NK-92 (cell line): ENCODE data around the gene NUCKS1.
"Not testable (repeated sequence)": the region's sequence is repeated elsewhere in the genome, so short reads cannot be mapped to it uniquely, and the experiment has no call there.

Experiments used
- DNase-seq: peaks from one replicate; lab custom pipeline; 2025; ENCODE audit not compliant: unreplicated experiment; lab: John Stamatoyannopoulos, UW

The NUCKS1 gene

DNA sequence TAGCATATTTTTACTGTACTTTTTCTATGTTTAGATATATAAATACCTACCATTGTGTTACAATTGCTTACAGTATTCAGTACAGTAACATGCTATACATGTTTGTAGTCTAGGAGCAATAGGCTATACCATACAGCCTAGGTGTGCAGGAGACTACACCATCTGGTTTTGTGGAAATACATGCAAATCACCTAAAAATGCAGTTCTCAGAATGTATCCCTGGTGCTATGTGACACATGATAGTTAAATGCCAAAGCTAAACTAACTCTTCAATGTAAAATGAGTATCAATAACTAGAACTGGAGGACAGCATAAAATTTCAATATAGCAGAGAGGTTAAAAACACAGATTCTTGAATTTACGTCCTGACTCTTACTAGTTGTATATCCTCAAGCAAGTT lies 14.8 kb downstream of the NUCKS1 start:
- DNase-seq = no peak

DNA sequence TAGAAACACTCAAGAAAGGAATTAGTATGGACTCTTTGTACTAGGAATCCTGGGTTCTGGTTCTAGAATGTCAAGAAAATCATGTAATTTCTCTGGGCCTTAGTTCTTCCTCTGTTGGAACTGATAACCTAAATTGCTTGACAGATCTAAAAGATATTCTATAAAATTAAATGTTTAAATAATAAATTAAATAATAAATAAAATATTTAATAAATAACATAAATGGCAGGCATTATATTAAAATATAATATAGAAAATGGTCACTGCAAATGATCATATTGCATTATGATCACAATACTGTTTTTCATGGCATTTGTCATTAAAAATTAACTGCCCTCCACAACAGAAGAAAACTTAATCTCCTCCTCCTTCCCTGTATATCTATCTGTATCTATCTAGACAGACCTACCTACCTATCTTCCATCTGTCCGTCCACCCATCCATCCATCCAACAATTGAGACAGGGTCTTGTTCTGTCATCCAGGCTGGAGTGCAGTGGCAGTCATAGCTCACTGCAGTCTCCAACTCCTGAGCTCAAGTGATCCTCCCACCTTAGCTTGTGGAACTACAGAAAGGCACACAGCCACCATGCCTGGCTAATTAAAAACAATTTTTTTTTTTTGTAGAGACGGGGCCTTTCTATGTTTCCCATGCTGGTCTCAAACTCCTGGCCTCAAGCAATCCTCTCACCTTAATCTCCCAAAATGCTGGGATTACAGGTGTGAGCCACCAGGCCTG lies 16.4 kb downstream of the NUCKS1 start:
- DNase-seq = no peak

DNA sequence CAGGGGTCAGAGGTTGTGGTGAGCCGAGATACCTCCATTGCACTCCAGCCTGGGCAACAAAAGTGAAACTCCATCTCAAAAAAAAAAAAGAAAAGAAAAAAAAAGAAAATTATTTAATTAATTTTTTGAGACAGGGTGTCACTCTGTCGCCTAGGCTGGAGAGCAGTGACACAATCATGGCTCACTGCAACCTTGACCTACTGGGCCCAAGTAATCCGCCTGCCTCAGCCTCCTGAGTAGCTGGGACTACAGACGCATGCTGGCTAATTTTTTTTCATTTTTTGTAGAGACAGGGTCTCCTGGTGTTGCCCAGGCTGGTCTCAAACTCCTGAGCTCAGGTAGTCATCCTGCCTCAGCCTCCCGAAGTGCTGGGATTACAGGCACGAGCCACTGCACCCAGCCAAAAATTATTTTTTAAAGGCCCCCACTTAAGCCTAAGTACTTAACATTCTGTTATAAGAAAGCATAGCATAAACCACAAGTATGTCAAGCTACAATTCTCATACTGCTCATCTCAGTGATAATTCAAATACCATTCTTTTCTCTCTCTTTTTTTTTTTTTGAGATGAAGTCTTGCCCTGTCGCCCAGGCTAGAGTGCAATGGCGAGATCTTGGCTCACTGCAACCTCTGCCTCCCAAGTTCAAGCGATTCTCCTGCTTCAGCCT lies 19.9 kb downstream of the NUCKS1 start:
- no peak for DNase-seq

DNA sequence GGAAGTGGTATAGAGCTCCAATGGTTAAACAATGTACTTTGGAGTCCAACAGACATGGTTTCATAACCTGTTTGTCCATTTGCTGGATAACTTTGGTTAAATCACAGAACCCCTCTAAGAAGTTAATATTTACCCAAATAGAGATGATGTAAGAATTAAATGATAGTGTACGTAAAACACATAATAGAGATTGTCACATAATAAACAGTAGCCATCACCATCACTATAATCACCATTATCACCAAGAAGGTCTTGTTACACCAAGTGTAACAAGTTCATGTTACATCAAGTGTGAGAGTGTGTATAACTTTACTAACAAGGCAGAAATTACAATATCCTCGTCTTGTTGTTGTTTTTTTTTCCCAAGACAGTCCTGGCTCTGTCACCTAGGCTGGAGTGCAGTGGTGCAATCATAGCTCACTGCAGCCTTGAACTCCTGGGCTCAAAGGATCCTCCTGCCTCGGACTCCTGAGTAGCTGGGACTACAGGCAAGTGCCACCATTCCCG lies 23.3 kb downstream of the NUCKS1 start:
- DNase-seq = no peak

DNA sequence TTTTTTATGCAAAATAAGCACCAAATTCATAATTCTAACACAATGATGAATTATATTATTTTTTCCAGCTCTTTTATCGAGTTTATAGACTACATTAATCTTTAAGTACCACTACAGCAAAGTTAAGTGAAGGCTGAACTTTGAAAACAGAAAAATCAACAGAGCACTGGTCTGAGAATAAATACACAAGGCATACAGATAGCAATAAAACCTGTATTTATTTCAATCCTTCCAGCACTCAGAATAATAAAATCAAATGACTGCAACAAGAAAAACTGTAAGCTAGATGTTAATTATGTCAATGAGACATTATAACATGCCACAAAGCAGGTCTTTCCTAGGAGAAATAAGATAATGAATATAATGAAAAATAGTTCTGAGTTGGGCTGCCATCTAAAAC lies 24.5 kb downstream of the NUCKS1 start:
- no peak for DNase-seq

DNA sequence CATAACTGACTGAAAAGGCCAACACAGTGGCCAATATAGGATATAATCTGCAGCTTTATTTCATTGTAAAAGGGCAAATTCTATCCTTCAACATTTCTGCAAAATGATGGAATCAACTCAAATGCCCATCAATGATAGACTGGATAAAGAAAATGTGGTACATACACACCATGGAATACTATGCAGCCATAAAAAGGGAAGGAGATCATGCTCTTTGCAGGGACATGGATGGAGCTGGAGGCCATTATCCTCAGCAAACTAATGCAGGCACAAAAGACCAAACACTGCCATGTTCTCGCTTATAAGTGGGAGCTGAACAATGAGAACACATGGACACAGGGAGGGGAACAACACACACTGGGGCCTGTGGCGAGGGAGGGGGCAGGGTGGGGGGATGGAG lies 29.2 kb downstream of the NUCKS1 start:
- not testable (repeated sequence) for DNase-seq

DNA sequence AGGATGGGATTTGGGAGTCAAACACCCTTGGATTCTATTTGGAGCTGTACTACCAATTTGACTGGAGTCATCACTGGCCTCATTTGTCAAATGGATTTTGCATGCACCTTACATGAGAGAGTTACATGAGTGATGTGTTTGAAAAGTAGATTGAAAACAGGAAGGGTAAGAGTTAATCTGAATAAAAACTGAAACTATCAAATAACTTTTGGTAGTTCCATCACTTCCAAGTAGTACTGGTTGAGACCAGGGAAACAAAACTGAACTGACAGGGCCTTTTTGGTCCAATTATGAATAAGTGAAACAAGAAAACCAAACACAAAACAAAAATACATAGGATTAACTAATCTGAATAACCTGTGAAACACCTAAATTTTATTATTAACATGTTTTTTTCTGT lies 30.2 kb downstream of the NUCKS1 start:
- DNase-seq = no peak

DNA sequence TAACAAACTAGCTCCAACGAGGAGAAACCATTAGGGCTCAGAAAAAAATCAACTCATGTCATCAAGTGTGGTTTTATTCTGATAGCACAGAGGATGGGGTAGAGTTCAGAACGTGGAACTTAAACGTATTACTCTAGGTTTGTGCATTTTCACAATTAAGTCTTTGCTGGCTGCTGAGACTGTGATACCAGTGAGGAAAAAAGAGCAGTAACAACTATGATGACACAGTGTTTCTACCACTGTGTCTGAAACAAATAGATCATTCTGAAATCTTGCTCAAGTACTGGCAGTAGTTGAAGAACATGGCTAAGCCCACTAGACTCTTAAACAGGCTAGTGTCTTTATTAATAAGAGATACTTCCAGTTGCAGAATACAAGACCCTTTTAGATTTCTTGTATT lies 31.0 kb downstream of the NUCKS1 start:
- no peak for DNase-seq

DNA sequence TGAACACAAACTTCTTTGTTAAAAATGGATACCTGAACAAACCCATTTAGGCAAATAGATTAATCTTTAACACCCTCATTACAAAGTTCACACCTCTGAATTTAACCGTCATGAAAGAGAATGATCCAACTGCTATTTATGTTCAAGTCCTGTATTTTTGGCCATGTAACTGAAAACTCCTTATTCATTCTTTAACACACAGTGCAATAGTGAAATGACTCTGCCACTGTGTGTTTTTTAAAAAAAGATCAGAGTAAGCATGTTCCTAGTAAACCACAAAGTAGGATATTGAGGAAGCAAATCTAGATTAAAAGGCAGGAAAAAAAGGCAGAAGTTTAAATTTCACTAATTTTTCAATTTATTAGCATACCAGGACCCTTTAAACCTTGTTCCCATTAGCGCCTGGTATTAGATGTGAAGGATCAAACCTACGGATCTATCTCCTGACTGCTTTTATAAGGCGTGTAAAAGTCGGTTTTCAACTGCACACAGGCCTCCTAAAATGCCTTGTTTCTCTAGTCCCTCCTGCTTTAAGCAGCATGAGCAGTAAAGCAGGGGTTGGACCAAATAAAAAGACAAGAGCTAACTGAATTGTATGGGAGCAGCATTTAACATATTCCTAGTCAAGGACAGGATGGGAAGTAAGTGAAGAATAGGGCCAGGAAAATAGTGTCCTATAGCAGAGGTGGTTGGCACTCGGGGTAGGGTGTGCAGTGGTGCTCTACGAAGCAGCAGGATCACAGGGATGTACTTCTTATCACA lies 33.4 kb downstream of the NUCKS1 start:
- no peak for DNase-seq

DNA sequence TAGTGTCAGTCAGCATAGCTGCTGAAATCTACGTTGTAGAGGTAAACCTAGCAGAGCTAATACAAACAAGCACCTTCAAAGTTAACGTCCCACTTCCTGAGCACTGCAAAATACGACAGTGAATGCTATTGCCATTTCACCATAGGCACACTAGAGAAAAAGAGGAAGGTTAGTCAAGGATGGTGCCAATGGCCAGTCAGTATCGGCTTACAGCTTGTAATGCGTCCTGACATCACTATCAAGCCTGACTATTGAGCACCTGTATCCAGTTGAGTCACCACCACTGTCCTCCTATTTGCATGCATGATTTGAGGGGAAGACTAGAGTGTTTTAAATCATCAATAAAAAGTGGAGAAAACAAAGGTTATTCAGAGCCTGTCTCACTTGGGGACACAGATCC lies 34.4 kb downstream of the NUCKS1 start:
- no peak for DNase-seq

DNA sequence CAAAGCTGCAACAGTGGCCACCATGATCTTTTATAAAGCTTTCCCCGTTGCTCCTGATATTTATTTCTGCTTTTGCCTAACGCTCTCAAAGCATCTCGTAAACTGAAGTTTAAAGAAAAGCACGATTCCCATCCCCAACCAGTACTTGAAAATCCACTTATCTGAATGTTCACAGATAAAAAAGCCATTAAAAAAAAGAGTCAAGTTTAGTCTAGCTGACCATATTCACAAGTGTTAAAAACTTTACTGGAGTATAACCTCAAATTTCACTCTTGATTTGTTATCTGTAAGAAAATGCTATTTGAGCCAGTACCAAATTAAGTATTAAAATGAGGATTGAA lies 35.1 kb downstream of the NUCKS1 start:
- DNase-seq = no peak

DNA sequence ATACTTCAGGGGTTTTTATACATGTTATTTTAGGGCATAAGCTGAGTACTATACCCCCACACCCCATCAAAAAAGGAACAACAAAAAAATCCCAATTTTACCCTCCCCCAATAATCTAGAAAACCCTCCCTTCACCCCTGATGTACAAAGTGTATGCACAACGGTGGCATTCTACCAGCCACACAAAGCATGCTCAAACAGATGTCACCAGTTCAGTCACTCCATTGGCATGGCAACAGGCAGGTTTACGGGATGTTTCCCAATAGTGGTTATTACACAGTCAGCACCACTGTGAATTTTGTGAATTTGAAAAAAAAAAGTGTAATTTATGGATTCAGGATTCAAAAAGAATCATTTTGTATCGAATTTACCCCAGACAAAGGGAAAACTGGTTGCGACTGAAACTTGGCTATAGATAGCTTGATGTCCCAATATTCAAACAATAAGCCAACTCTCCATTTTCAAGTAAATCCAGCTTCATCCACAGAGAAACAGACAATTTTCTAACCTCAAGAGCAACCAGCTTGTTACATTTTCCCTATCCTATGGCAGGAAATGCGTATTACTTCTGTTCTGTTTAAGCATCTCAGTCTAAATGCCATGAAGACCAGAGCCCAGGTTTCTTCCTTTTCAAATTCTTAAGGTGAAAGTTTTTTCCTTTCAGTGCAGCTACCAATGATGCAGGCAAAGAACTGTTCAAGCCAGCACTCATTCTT lies 35.6 kb downstream of the NUCKS1 start:
- DNase-seq = no peak

DNA sequence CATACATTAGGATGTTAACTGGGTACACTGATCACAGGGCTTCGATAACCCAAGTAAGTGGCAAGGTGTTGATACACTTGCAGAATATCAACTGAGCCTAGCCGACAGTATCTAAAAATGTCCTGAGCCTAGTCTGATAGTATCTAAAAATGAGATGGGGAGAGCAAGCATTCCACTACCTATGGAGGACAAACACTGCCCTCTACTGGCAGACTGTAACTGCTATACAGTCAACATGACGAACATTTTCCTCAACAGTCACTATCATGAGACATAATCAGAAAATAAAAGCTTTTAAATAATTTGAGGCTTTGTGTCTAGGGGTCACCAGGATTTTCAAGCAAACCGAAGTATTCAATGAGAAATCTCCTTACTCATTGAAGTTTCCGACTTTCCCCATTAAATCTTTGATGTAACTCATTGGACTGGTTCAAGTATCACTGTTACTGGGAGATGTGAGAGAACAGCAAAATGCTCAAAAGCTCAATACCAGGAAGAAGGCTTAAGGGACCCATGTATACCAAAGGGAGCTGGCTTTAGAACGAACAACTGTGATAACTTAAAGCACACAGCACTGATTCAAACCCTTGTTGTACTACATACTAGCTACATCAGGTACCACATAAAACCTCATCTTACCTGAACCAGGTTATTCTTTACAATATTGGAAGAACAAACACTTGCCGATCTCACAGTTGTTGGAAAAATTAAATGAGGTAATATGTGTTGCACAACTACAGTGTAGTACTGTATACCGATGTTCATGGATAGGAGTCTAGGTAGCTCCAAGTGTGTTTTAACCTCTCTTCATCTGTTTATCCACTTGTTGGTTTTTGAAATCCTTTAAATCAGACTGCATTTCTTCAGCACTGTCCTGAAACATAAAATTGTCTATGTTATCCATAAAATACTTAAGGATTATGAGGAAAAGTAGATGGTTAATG lies 38.6 kb downstream of the NUCKS1 start:
- no peak for DNase-seq

DNA sequence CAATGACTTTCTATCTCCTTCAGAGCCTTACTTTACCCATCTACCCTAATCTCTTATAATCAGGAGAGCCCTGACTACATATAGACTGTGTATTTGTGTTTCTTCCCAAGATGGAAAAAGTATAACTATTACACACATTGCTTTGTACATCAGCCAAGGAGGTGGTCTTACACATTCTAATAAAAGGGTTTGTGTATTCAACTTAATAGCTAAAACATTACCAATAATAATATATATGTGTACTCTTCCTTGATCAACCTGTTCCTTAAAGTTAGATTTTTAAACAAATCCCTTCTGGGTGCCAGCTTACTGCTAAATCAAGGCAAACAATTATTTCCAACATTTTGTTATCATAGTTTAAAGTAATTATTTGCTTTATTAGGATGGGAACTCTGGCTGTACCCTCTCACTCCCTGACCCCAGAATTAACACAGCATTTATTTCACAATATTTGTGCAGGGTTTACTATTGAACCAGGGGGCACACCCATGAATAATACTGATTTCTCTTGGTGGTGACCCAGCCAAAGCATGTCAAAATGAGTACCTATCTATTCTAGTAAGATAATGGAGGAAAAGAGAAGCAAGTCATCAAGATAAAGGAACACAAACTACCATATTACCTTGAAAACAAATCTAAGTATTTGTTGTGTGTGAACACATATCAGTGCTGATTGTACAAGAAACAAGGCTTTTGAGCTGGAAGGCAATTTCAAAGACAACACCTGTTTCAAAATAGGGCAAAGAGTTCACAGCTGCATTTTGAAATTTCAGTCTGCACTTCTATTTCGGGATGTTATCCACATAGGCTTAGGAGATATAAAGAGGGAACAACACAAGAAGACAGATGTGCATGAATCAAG lies 39.5 kb downstream of the NUCKS1 start:
- DNase-seq = no peak

DNA sequence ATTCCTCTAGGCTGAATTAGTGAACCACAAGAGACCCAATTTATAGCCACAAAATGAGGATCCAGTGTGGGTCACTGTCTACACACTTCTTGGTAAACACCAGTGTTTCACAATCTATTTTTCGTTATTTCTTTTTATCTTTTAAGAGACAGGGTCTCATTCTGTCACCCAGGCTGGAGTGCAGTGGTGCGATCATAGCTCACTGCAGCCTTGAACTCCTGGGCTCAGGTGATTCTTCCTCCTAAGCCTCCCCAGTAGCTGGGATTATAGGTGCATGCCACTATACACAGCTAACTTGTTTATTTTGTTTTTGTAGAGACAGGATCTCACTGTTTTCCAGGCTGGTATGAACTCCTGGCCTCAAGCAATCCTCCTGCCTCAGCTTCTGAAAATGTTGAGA lies 40.3 kb downstream of the NUCKS1 start:
- no peak for DNase-seq

DNA sequence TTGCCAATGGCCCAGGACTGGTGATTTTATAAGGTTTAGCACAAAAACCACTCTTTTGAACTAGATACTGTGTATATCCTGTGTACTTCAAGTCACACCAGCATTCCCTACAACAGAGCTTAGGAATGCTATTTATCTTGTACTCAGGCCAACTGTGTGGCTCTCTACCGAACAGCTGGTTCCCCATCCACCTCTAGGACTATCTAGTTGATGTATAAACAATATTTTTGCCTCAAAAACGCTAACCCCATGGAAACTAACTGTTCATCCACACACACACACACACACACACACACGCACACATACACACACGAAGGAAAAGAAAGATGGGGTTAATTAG lies 41.0 kb downstream of the NUCKS1 start:
- no peak for DNase-seq

DNA sequence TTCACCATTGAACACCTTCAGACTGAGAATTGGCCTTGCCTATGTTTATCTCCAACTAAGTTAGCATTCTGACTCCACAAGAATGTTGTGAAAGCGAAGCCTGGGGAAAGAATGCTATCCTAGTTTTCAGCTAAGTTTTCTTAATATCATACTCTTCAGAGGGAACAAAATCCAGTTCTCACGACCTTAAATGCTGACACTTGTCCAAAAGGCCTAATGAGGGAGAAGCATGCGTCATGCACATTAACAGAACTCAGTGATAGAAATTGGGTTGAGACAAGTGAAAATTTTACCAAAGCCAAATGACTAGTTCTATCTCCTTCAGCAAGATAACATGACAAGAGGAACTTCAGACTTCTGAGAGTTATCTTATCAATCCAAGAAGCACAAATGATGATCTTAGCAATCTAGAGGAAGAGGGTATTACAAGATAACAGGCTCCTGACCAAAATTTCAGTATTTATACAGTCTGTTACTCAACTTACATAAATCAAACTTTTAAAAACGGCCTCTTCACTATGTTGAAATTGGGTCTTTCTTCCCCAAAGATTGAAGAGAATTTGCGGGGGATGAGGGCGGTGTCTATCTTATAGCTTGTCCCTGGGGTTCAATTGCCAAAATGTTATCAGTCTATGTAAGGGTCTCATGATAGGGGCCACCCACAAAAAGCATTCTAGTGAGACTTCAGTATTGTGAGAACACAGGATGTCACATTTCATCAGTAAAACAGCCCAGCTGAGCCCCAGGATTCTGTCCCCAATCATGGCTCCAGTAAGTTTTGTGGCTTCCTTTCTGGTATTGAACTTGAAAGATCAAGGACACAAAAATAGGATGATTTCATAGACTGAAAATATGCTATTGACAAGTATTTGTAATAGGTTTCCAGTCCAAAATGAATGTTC lies 43.1 kb downstream of the NUCKS1 start:
- no peak for DNase-seq

DNA sequence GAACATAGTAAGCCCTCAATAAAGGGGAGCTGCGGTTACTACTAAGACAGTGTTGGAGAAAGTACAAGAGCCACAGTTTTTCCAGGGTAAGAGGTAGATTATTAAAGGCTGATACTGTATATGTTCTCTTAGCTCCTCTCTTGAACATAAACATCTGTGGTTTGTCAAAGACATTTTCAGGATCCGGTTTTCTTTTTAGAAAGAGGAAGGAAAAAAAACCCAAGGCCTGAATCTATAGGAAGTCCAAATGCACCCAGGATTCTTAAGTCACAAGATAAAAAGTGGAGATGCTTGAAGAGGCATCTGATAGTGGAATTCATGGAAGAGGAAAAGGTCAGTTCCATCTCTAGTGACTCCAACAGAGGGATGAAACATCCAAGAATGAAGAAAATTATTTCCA lies 45.1 kb downstream of the NUCKS1 start:
- no peak for DNase-seq

DNA sequence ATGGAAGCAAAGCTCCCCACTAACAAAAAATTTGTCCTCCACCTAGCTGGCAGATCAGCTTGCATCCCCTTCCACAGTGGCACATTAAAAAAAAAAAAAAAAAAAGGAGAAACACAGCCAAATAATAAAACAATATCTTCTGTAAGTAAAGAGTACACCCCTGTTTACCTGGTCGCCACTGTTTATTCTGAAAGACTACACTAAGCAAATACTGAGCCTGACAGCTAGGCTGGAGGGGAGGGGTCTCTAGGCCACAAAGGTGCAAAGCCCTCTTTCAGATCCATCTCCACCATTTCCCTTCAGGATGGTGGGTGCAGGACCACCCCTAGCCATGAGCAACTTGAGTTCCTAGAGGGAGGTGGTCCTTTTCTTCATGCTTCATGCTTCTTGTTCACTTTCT lies 46.9 kb downstream of the NUCKS1 start:
- no peak for DNase-seq
